ENCODE results near the gene COQ7. TPM values are rescaled to one million over a fixed set of nuclear protein-coding genes. Genes with fewer than 3 reads are reported as not detected.

The COQ7 gene
- total RNA-seq, 2 experiments from 2014 or later: 20.6 to 21.5 TPM

DNA sequence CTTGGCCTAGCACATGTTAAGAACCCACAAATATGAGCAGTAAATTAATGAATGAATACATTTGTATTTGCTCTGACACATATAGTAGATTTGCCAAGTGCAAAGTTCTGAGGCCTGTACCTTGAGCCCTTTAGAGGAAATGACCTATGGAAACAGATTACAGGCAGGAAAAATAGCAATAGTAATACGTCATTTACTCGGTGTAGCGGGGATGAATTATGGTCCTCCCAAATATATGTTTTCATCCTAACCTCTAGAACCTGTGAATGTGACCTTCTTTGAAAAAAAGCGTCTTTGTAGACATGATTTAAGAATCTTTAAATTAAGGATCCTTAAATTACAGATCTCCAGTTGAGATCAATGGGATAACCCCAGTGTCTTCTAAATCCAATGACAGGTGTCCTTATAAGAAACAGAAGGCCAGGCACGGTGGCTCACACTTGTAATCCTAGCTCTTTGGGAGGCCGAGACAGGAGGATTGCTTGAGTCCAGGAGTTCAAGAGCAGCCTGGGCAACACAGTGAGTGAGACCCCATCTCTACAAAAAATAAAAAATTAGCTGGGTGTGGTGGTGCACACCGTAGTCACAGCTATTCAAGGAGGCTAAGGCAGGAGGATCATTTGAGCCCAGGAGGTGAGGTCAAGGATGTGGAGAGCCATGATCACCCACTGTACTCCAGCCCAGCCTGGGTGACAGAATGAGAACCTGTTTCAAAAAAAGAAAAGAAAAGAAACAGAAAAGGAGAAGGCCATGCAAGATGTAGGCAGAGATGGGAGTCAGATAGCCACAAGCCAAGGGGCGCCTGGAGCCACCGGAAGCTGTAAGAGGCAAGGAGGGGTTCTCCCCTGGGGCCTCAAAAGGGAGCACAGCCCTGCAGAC lies 41.2 kb downstream of the COQ7 start:
- ChIA-PET POLR2A (no interaction called here), CTCF (interaction anchor here (0.9 kb wide), 1 partner anchor 23 kb away, joined by 4 read pairs; no protein-coding TSS in a partner anchor)

DNA sequence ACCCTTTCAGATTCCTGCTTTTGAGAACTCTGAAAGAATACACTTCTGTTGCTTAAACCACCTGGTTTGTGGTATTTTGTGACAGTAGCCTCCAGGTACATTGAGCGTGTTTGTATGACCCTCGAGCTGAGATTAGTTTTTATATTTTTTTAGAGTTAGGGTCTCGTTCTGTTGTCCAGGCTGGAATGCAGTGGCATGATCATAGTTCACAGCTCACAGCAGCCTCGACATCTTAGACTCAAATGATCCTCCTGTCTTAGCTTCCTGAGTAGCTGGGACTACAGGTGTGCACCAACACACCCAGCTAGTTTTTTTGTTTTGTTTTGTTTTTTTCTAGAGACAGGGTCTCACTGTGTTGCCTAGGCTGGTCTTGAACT lies 41.9 kb downstream of the COQ7 start:
- CTCF ChIA-PET: no interaction called here
- POLR2A ChIA-PET: no interaction called here

DNA sequence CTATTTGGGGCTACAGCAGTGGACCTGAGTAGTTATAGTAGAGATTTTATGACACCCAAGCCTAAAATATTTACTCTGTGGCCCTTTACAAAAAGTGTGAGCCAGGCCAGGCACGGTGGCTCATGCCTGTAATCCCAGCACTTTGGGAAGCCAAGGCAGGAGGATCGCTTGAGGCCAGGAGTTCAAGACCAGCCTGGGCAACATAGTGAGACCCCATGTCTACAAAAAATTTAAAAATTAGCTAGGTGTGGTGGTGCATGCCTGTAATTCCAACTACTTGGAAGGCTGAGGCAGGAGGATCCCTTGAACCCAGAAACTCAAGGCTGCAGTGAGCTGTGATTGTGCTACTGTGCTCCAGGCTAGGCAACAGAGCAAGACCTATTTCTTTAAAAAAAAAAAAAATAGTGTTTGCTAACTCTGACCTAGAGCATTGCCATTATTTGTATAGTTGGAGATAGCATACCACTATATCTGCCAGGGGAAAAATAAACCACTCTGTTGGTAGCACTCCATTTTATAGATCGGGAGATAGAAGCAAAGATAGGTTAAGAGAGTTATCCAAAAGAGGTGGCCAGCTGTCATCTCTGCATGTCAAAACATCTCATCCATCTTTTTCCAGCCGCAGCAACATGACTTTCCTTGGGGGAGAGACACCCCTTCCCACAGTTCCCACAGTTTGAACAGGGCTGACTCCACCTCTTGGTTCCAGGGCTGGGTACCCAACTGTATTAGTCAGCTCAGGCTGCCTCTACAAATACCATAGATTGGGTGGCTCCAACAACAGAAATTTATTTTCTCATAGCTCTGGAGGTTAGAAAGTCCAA lies 43.3 kb downstream of the COQ7 start:
- ChIA-PET CTCF (no interaction called here), POLR2A (interaction anchor here (0.6 kb wide), 1 partner anchor 24 kb away, joined by 3 read pairs; no protein-coding TSS in a partner anchor)

DNA sequence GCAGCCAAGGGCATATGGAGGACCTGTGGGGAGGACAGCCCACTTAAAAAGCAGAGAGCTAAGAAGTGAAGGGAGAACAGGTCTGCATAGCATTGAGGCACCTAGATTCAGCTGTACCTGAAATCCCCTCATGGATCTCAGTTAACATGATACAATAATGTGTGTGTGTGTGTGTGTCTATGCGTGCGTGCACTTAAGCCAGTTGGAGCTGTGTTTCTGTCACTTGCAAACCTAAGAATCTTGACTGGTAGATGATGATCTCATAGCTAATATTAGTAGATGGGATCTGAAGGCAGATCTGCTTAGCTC lies 44.6 kb downstream of the COQ7 start:
- ChIA-PET CTCF (interaction anchor here (1.0 to 1.3 kb wide), 2 partner anchors 14 to 78 kb away, joined by 3 read pairs; no protein-coding TSS in a partner anchor), POLR2A (no interaction called here)

DNA sequence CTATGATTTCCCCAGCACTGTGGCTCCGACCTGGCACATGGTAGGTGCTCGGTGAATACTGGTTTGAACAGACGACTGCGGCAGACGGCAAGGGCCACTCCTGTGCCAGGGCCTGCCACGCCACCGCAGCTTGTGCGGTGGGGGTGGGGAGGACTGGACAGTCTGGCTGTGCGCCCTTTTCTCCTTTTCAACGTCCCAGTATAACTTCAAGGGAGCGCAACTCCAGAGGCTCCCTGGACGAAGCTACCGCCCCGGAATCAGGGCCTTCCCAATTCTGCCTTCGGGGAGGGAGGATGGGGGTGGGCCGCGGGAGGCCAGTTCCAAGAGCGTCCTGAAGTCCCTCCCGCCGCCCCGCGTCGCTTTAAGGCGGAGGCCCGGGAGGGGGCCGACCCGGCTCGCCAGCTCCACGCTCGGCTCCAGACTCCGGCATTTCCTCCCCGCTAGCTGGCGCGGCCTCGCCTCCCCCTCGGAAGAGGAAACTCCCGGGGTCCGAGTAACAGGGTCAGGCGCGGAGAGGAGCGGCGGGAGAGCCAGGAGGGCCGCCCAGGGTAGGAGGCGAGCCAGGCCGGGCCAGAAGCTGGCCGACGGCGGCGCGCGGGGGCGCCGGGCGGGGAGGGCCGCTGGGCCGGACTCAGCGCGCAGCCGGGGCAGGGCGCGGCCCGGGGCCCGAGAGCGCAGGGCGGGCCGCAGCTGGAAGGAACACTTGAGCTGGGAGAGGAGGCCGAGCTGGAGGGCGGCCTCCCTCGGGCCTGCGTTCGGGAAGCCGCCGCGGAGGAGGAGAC lies 46.4 kb downstream of the COQ7 start, which contains the start of gene ITPRIPL2:
ITPRIPL2 (plus strand) TSS at position 388 of the 782 bp plus-strand sequence. CDS start 498 bp downstream, outside the sequence.
- POLR2A ChIA-PET: interaction anchor here (1.0 kb wide), 1 partner anchor 326 kb away, joined by 3 read pairs; no protein-coding TSS in a partner anchor
- CTCF ChIA-PET: no interaction called here

DNA sequence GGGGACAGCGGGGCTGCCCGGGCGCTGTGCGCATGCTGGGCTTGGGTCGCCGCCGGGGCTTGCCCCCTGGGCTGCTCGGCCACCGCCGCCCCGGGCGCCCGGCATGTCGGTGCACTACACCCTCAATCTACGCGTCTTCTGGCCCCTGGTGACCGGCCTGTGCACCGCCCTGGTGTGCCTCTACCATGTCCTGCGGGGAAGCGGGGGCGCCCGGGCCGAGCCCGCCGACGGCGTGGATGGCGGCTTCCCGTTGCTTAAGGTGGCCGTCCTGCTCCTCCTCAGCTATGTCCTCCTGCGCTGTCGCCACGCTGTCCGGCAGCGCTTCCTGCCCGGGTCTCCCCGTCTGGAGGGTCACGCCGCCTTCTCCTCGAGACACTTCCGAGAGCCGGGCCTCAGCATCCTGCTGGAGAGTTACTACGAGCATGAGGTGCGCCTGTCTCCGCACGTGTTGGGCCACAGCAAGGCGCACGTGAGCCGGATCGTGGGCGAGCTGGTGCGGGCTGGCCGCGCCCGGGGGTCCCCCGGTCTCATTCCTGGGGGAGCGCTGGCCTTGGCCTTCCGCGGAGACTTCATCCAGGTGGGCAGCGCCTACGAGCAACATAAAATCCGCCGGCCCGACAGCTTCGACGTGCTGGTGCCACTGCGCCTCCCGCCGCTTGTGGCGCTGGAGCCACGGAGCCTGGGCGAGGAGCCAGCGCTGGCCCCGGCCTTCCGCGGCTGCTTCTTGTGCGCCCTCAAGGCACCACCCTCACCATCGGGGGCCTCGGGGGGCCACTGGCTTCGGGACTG lies 47.1 kb downstream of the COQ7 start:
- POLR2A ChIA-PET: interaction anchor here (1.0 kb wide), 1 partner anchor 326 kb away, joined by 3 read pairs; no protein-coding TSS in a partner anchor

DNA sequence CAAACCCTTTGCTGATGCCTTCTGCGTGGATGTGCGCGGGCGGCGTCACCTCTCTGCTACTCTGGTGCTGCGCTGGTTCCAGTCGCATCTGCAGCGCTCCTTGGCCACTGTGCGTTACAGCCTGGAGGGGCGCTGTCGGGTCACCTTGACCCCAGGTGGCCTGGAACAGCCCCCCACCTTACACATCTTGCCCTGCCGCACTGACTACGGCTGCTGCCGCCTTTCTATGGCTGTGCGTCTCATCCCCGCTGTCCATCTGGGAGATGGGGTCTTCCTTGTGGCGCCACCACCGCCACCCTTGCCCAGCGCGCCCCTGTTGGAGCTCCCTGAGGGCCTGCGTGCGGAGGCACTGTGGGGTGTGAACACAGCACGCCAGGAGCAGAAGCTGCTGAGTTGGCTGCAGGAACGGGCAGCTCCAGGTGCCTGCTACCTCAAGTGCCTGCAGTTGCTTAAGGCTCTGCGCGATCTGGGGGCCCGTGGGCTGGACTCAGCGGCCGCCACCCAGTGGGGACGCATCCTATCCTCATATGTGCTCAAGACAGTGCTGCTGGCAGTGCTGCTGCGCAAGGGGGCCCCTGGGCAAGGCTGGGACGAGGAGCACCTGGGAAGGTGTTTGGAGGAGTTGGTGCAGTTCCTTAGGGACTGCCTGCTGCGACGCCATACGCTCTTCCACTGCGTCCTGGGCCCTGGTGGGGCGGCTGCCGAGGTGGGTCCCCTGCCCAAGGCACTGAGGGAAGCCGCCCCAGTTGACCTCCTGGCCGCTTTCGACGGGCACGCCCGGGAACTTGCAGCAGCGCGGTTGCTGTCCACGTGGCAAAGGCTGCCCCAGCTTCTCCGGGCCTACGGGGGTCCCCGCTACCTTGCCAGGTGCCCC lies 48.0 kb downstream of the COQ7 start:
- CTCF ChIA-PET: no interaction called here

More for the DNA sequence above, 47.1 kb downstream of the COQ7 start:
- CTCF ChIA-PET: no interaction called here

DNA sequence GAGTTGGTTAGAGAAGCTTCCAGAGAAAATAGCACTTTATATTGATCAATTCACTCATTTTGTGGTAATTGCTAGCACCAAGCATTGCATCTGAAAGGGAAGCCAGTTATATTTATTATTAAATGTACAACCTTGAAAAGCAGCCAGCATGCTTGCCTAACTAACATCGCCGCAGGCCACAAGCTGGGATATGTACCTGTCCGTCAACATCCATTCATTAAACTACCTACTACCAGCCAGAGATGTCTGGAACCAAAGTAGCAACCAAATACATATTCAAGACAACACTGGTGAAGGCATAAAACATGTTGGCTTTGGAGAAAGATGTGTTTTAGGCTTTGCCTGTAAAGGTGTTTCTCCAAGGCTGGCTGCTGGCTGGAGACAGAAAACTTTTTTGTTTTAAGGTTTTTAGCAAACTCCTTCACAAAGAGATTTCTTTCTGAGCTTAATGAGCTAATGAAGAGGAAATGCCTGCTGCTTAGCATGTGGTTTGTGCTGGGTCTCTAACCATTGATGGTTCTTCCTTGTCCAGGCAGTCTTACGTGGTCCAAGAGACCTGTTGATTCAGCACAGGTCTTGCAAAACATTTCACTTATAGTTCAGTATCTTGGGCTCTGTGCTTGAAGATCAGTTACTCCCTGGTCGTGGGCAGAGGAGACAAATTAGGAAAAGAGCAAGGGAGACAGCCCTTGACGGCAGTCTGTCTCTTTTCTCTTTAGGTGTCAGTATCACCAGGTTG lies 49.5 kb downstream of the COQ7 start:
- CTCF ChIA-PET: interaction anchor here (2.8 kb wide), 1 partner anchor 31 kb away, joined by 12 read pairs; no protein-coding TSS in a partner anchor
- POLR2A ChIA-PET: no interaction called here

More for the DNA sequence above, 48.0 kb downstream of the COQ7 start:
- POLR2A ChIA-PET: no interaction called here

DNA sequence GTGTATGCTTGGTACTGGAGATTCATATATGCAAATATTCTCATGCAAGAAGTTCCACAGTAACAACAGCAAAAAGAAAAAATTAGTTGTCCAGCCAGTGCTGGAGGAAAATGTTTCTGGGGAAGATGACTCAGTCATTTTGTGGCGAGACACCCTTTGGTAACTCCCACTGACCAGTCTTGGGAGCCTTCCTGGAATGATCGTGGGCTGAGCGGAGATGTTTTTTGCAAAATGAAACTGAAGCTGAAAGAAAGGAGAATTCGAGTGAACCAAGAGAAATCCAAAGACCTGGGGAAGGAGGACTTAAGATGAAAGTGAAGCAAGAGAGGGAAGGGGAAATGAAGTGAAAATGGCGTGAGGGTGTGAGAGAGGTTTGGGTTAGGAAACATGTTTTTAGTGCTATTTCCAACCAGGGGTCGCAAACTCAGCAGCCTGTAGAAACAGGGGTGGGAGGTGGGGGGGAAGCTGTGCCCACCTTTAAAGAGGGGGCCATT lies 51.6 kb downstream of the COQ7 start:
- ChIA-PET POLR2A (interaction anchor here (0.7 to 1.1 kb wide), 2 partner anchors 8 to 11 kb away, joined by 4 to 5 read pairs; no protein-coding TSS in a partner anchor), CTCF (interaction anchor here (1.0 to 1.6 kb wide), 2 partner anchors 12 to 14 kb away, joined by 3 to 5 read pairs; no protein-coding TSS in a partner anchor)

DNA sequence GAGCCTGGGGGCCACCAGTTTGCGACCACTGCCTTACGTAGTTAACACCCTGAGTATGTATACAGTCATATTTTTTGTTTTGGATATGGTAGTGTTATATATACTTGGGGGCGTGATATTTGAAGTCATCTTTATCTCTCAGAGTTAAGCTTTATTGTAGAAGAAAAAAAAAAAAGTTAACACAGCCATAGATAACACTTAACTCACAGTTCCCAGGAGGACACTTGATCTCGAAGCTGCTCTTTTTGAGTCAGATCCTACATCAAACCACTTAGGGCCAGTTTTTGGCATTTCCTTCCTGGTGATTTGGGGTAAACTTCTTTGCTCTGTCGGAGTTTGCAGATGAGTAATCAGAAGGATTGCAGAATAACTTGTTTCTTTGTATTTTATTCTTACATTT lies 52.1 kb downstream of the COQ7 start:
- POLR2A ChIA-PET: interaction anchor here (1.1 kb wide), 1 partner anchor 11 kb away, joined by 5 read pairs; no protein-coding TSS in a partner anchor
- CTCF ChIA-PET: interaction anchor here (0.9 to 1.6 kb wide), 3 partner anchors 11 to 34 kb away, joined by 3 to 5 read pairs (median 3); no protein-coding TSS in a partner anchor

DNA sequence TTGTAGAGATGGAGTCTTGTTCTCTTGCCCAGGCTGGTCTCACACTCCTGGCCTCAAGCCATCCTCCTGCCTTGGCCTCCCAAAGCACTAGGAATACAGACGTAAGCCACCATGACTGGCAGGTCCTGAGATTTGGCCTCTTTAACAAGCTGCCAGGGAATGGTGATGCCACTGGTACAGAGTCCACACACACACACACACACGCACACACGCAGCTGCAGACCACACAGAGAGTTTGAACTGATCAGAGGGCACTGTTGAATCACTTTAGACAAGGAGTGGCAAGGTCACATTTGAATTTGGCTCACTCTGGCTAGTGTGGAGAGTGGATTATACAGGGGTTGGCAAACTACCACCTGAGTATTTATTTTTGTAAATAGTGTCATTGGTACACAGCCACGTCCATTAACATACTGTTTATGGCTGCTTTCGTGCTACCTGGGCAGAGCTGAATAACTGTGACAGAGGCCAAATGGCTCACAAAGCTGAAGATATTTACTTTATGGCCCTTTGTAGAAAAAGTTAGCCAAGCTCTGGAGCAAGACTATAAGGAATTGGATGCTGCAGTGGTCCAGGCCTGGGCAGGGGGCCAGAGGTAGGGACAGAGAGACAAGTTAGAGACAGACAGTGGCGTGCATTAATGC lies 56.2 kb downstream of the COQ7 start:
- CTCF ChIA-PET: interaction anchor here (0.6 kb wide), 1 partner anchor 36 kb away, joined by 4 read pairs; no protein-coding TSS in a partner anchor
- POLR2A ChIA-PET: no interaction called here

DNA sequence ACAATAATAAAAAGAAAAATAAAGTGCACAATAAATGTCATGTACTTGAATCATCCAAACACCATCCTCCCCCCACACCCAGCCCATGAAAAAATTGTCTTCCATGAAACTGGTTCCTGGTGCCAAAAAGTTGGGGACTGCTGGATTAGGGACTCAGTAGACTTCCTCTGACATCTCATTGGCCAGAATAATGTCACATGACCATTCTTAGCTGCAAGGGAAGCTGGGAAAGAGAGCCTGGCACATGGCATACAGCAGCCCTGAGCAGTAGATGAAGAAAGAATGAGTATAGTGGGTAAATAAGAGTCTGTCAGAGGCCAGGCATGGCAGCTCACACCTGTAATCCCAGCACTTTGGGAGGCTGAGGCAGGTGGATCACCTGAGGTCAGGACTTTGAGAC lies 58.9 kb downstream of the COQ7 start:
- CTCF ChIA-PET: interaction anchor here (0.9 kb wide), 1 partner anchor 14 kb away, joined by 3 read pairs; no protein-coding TSS in a partner anchor
- POLR2A ChIA-PET: no interaction called here

DNA sequence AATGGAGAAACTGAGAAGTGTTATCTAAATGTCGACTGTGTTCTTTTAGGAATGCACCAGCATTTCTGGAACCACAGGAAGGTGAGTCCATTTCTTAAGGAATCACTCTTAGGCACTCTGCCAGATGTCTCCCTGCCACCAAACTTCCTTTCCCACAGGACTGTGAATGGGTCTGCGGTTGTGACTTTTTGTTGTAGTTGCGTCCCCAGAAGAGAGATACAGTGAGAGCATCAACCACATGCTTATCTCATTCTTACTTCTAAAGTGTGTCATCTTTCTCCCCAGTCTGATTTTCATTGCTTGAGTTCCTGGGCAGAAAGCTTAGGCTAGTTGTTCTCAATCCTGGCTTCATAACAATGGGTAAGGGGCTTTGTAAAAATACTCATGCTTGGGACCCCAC lies 59.8 kb downstream of the COQ7 start:
- CTCF ChIA-PET: no interaction called here
- POLR2A ChIA-PET: interaction anchor here (1.0 kb wide), 1 partner anchor 8 kb away, joined by 4 read pairs; no protein-coding TSS in a partner anchor

DNA sequence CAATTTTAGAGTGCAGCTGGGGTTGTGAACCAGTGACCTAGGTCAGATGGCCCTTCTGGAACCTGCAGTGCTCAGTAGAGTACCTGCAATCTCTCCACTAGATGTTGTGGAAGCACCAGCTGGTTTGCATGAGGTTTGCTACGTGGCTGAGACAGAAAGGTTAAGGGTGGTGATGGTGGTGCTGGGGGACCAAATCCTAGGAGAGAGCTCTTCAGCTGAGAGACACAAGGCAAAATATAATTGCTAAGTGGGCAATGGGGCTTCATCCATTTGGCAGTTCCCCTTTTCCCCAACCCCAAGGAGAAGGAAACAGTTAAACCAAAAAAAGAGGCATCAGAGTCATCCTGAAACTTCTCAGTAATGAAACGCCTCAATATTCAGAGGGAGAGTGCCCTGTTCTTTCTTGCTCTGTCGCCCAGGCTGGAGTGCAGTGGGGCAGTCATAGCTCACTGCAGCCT lies 60.3 kb downstream of the COQ7 start:
- POLR2A ChIA-PET: interaction anchor here (1.0 kb wide), 1 partner anchor 9 kb away, joined by 4 read pairs; no protein-coding TSS in a partner anchor
- CTCF ChIA-PET: no interaction called here

DNA sequence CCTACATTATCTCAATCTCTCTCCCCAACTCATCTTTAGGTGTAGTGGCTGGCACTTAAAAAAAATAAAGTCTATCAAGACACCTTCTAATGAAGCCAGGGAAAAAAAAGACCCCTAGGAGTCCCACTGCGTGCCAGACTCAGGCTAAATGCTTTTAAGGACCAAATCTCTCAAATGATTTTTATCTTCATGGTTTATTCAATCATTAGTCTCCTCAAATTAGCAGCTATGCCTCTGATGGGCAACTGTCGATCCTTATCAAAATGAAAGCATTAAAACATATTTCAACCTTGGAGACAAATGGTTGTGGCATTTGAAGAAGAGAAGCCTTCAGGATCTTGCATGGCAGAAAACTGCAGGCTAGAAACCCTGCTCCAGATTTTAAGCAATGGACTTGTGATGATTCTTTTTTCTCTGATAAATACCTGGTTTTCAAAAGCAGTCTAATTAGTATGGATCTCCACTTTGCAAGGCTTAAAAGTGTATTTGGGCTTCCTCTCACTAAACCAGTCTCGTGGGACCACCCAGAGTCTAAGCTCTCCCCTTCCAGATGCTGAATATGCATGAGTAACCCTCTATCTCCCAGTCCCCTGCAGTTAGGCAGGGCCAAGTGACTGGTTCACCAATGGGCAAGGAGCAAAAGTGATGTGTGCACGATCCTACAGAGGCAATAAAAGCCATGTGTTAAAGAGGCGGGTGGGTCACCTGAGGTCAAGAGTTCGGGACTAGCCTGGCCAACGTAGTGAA lies 61.2 kb downstream of the COQ7 start:
- CTCF ChIA-PET: no interaction called here

More for the DNA sequence above, 61.2 kb downstream of the COQ7 start:
- POLR2A ChIA-PET: no interaction called here

All from activated CD8-positive, alpha-beta memory T cell treated with anti-CD3 and anti-CD28 coated beads for 36 hours (primary cell).